Activated gamma-delta T cell treated with anti-CD3 and anti-CD28 coated beads, Interleukin-2, amount 50 U/mL, for 16 hours (primary cell): ENCODE measurements around the gene MYO7B.

Experiments used
- DNase-seq: peaks from one replicate; pipeline ENCODE4 v3.0.0-alpha.2; 2020; ENCODE audit warnings: low read depth

The MYO7B gene

GRCh38 chr2:127626917-127627739 lies 91.6 kb downstream of the MYO7B start:
- no peak for DNase-seq

GRCh38 chr2:127627740-127628571 lies 92.5 kb downstream of the MYO7B start:
- DNase-seq: no peak

- DNase-seq: no peak
Observed at GRCh38 chr2:127628767-127629614, 93.5 kb downstream of the MYO7B start.

- no peak for DNase-seq
Observed at GRCh38 chr2:127629637-127630036, 94.2 kb downstream of the MYO7B start.

- no peak for DNase-seq
Observed at GRCh38 chr2:127630096-127630863, 94.8 kb downstream of the MYO7B start.

- DNase-seq: no peak
Observed at GRCh38 chr2:127630864-127631540, 95.5 kb downstream of the MYO7B start.

GRCh38 chr2:127631541-127631996 lies 96.1 kb downstream of the MYO7B start:
- DNase-seq: no peak

GRCh38 chr2:127631997-127632581 lies 96.6 kb downstream of the MYO7B start:
- DNase-seq: no peak

GRCh38 chr2:127632592-127633489 lies 97.4 kb downstream of the MYO7B start:
- no peak for DNase-seq

- no peak for DNase-seq
Observed at GRCh38 chr2:127633556-127634065, 98.1 kb downstream of the MYO7B start.

- DNase-seq: no peak
Observed at GRCh38 chr2:127634066-127634617, 98.7 kb downstream of the MYO7B start.

- DNase-seq: no peak
Observed at GRCh38 chr2:127634626-127635379, 99.3 kb downstream of the MYO7B start.

GRCh38 chr2:127635380-127636237 lies 100.1 kb downstream of the MYO7B start:
- DNase-seq: no peak

GRCh38 chr2:127636248-127637235 lies 101.1 kb downstream of the MYO7B start:
- no peak for DNase-seq

- DNase-seq: no peak
Observed at GRCh38 chr2:127637236-127637630, 101.8 kb downstream of the MYO7B start.

GRCh38 chr2:127637725-127638252 lies 102.3 kb downstream of the MYO7B start:
- DNase-seq: no peak
